Measurements from ENCODE around the gene UBE3B. TPM values are rescaled to one million over a fixed set of nuclear protein-coding genes. Genes with fewer than 3 reads are reported as not detected.

Gene UBE3B
- total and polyA plus RNA-seq, 2 experiments from 2014 or later: 20.1 to 35.5 TPM

- H3K27ac ChIP-seq: no peak overlapping the region
- peaks cover 18% of the 10 kb centered on the region for H3K79me2 ChIP-seq
- no peaks in the 10 kb centered on the region for H3K9me2 ChIP-seq (replicated peaks; ENCODE audit: insufficient read depth)
- no peaks in the 10 kb centered on the region for H4K20me1 ChIP-seq (ENCODE audit: insufficient read depth, poor library complexity, severe bottlenecking)
- TF ChIP-seq EZH2phosphoT487 (IDR thresholded peaks at IDR 0.05; ENCODE audit: low read depth, severe bottlenecking, unreplicated experiment) (no peak), CTCF (IDR thresholded peaks at IDR 0.05; ENCODE audit: poor library complexity) (no peak), EZH2 (IDR thresholded peaks at IDR 0.05; ENCODE audit: borderline replicate concordance) (no peak)
- no peaks in the 10 kb centered on the region for H3K9me3 ChIP-seq (ENCODE audit: low read depth)
- no peaks in the 10 kb centered on the region for H3K27me3 ChIP-seq
- DNase-seq (ENCODE audit: low spot score): no peak
- H2AFZ ChIP-seq: no peak overlapping the region
- no peak overlapping the region for H3K4me2 ChIP-seq
- WGBS (ENCODE audit: low lambda C conversion rate, missing lambda C conversion rate): 90% methylated on average over 7 of the region's 7 CpGs
- peaks cover 2% of the 10 kb centered on the region for H3K36me3 ChIP-seq (replicated peaks; ENCODE audit: insufficient read depth, low read depth)
- H3K4me1 ChIP-seq (ENCODE audit: insufficient read depth): no peaks in the 10 kb centered on the region
- no peak overlapping the region for H3K4me3 ChIP-seq
These were observed 102.2 kb downstream of the UBE3B start for GRCh38 chr12:109579639-109580038.

GRCh38 chr12:109580272-109580671 lies 102.8 kb downstream of the UBE3B start:
- no peak for DNase-seq (ENCODE audit: low spot score)
- H4K20me1 ChIP-seq (ENCODE audit: insufficient read depth, poor library complexity, severe bottlenecking): no peaks in the 10 kb centered on the region
- 92% methylated on average over 8 of the region's 8 CpGs for WGBS (ENCODE audit: low lambda C conversion rate, missing lambda C conversion rate)
- H3K4me3 ChIP-seq: no peak overlapping the region
- no peaks in the 10 kb centered on the region for H3K4me1 ChIP-seq (ENCODE audit: insufficient read depth)
- peaks cover 12% of the 10 kb centered on the region for H3K79me2 ChIP-seq
- H3K9me2 ChIP-seq (replicated peaks; ENCODE audit: insufficient read depth): no peaks in the 10 kb centered on the region
- H2AFZ ChIP-seq: no peak overlapping the region
- TF ChIP-seq CTCF (IDR thresholded peaks at IDR 0.05; ENCODE audit: poor library complexity) (no peak), EZH2 (IDR thresholded peaks at IDR 0.05; ENCODE audit: borderline replicate concordance) (no peak), EZH2phosphoT487 (IDR thresholded peaks at IDR 0.05; ENCODE audit: low read depth, severe bottlenecking, unreplicated experiment) (no peak)
- H3K4me2 ChIP-seq: no peak overlapping the region
- H3K36me3 ChIP-seq (replicated peaks; ENCODE audit: insufficient read depth, low read depth): peaks cover 2% of the 10 kb centered on the region
- no peaks in the 10 kb centered on the region for H3K27me3 ChIP-seq
- H3K9me3 ChIP-seq (ENCODE audit: low read depth): no peaks in the 10 kb centered on the region
- no peak overlapping the region for H3K27ac ChIP-seq

- 92% methylated on average over 13 of the region's 13 CpGs for WGBS (ENCODE audit: low lambda C conversion rate, missing lambda C conversion rate)
- DNase-seq (ENCODE audit: low spot score): no peak
- H3K36me3 ChIP-seq (replicated peaks; ENCODE audit: insufficient read depth, low read depth): peaks cover 2% of the 10 kb centered on the region
These were observed 103.4 kb downstream of the UBE3B start for GRCh38 chr12:109580684-109581333.

More at GRCh38 chr12:109580684-109581333, 103.4 kb downstream of the UBE3B start:
- H2AFZ ChIP-seq: no peak overlapping the region
- no peak for TF ChIP-seq EZH2 (IDR thresholded peaks at IDR 0.05; ENCODE audit: borderline replicate concordance)
- no peak for TF ChIP-seq CTCF (IDR thresholded peaks at IDR 0.05; ENCODE audit: poor library complexity)
- TF ChIP-seq EZH2phosphoT487 (IDR thresholded peaks at IDR 0.05; ENCODE audit: low read depth, severe bottlenecking, unreplicated experiment): no peak
- no peak overlapping the region for H3K4me3 ChIP-seq
- peaks cover 8% of the 10 kb centered on the region for H3K79me2 ChIP-seq
- no peaks in the 10 kb centered on the region for H3K9me3 ChIP-seq (ENCODE audit: low read depth)
- no peaks in the 10 kb centered on the region for H3K4me1 ChIP-seq (ENCODE audit: insufficient read depth)
- no peaks in the 10 kb centered on the region for H3K9me2 ChIP-seq (replicated peaks; ENCODE audit: insufficient read depth)
- H3K27me3 ChIP-seq: no peaks in the 10 kb centered on the region
- no peak overlapping the region for H3K27ac ChIP-seq
- no peaks in the 10 kb centered on the region for H4K20me1 ChIP-seq (ENCODE audit: insufficient read depth, poor library complexity, severe bottlenecking)
- H3K4me2 ChIP-seq: no peak overlapping the region

All from hepatocyte (in vitro differentiated cells).